ENCODE data around the gene ITGA5. TPM values are rescaled to one million over a fixed set of nuclear protein-coding genes. Genes with fewer than 3 reads are reported as not detected.

ITGA5 gene
- total and polyA plus RNA-seq, 9 of the 15 experiments (the other 6 are each of a cell fraction or from before 2014, with no cell fraction given) = 9.1 to 82.1 (median 47.4) TPM

DNA sequence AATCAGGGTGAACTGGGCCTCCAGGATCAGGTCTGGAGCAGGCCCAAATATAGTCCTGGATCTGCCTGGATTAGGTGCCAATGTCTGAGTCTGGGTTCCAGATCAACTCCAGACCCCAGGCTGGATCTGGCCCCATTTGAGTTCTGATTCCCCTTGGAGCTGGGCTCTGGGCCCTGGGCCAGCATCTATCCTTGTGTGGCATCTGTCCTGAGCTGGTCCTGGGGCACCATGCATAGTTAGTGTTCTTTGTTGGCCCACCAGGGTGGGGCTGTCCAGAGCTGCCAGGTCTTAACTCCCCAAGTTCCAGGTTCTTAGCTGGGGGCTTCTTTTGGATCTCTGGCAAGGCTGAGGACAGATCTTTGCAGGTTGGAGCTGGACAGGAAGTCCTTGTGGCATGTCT lies 23.5 kb downstream of the ITGA5 start:
- ATAC-seq (no peak), FAIRE-seq (no peak), DNase-seq (ENCODE audit: extremely low read depth in 1 of 4, low spot score in 3 of 4) (no peak)
- TF ChIP-seq ZNF253 (CRISPR knock-in tag; conservative IDR thresholded peaks at IDR 0.05) = no peak
- TF ChIP-seq TCF7L2 (IDR thresholded peaks at IDR 0.05; ENCODE audit: low read depth, low read length) = no peak
- no peak for TF ChIP-seq ZNF408 (CRISPR knock-in tag; IDR thresholded peaks at IDR 0.05; ENCODE audit: low read depth)
- TF ChIP-seq, protein P1, sequence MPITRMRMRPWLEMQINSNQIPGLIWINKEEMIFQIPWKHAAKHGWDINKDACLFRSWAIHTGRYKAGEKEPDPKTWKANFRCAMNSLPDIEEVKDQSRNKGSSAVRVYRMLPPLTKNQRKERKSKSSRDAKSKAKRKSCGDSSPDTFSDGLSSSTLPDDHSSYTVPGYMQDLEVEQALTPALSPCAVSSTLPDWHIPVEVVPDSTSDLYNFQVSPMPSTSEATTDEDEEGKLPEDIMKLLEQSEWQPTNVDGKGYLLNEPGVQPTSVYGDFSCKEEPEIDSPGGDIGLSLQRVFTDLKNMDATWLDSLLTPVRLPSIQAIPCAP (CRISPR knock-in tag; IDR thresholded peaks at IDR 0.05; ENCODE audit: borderline replicate concordance) = no peak
- peak; percentile 26; the same call in 1 of the 2 replicates for TF ChIP-seq RBFOX2 (IDR thresholded peaks at IDR 0.05; ENCODE audit: low read depth, low read length)
- TF ChIP-seq GABPB1 (CRISPR knock-in tag; IDR thresholded peaks at IDR 0.05) = no peak
- TF ChIP-seq, protein P2, sequence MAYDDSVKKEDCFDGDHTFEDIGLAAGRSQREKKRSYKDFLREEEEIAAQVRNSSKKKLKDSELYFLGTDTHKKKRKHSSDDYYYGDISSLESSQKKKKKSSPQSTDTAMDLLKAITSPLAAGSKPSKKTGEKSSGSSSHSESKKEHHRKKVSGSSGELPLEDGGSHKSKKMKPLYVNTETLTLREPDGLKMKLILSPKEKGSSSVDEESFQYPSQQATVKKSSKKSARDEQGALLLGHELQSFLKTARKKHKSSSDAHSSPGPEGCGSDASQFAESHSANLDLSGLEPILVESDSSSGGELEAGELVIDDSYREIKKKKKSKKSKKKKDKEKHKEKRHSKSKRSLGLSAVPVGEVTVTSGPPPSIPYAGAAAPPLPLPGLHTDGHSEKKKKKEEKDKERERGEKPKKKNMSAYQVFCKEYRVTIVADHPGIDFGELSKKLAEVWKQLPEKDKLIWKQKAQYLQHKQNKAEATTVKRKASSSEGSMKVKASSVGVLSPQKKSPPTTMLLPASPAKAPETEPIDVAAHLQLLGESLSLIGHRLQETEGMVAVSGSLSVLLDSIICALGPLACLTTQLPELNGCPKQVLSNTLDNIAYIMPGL (CRISPR knock-in tag; IDR thresholded peaks at IDR 0.05) = no peak
- Histone ChIP-seq H3K9me3 (replicated peaks; ENCODE audit: control insufficient read depth, insufficient read depth, low read depth, low read length) (no peaks in the 10 kb centered on the region), H3K9ac (ENCODE audit: insufficient read depth in 1 of 2, low read depth in 2 of 2, low read length in 2 of 2) (no peak overlapping the region), H3K4me3 (no peak overlapping the region), H2AFZ (ENCODE audit: low read depth, low read length) (no peak overlapping the region), H3K79me2 (ENCODE audit: control insufficient read depth, insufficient read depth, low read length) (peaks cover 36% of the 10 kb centered on the region), H4K20me1 (replicated peaks; ENCODE audit: control insufficient read depth, insufficient read depth, low read length) (no peaks in the 10 kb centered on the region; the same call in 1 of the 2 replicates), H3K27ac (ENCODE audit: extremely low read depth, low read depth, low read length) (no peak overlapping the region), H3K4me2 (ENCODE audit: insufficient read depth, low read length) (no peak overlapping the region), H3K9me1 (ENCODE audit: control insufficient read depth, insufficient read depth, low read length) (peaks cover 3% of the 10 kb centered on the region), H3K4me1 (replicated peaks in 1 of 2; ENCODE audit: control insufficient read depth in 2 of 2, insufficient read depth in 2 of 2, low read length in 2 of 2) (peaks cover 23 to 24% of the 10 kb centered on the region in 2 experiments; a peak in 4 of 5 replicates), H3K27me3 (ENCODE audit: control insufficient read depth in 2 of 2, insufficient read depth in 2 of 2, low read length in 2 of 2) (no peaks in the 10 kb centered on the region), H3K36me3 (ENCODE audit: control insufficient read depth, insufficient read depth, low read length) (peaks cover 66% of the 10 kb centered on the region)
- TSS peak; percentile 24 for BruUV-seq (replicated peaks)
- POLR2A ChIA-PET = interaction anchor here (0.5 to 3.1 kb wide), 8 partner anchors 9 to 175 kb away, joined by 3 to 13 read pairs (median 3); partner anchors contain the start of gene HNRNPA1
- CTCF ChIA-PET (ENCODE audit: low intra/inter-chr PET ratio) = interaction anchor here (1.2 kb wide), 1 partner anchor 16 kb away, joined by 9 read pairs; no protein-coding TSS in a partner anchor
- in situ Hi-C loops (cut with MboI) (loop anchor here (10.0 kb wide), 1 partner anchor 49 kb away; no protein-coding TSS in a partner anchor), intact Hi-C loops (cut with micrococcal nuclease) (no loop called here)
